Effector memory CD4-positive, alpha-beta T cell (primary cell): ENCODE results near the gene GRID1.

Source experiments
- DNase-seq, 3 donors: peaks; one replicate each; pipeline ENCODE4 v3.0.0-alpha.2; 2020
- H3K27ac ChIP-seq: 2 replicates; pipeline ENCODE4 v1.7.0; 2013; ENCODE audit warnings: mild to moderate bottlenecking, low read length, moderate library complexity; ENCODE audit not compliant: insufficient read depth, poor library complexity, severe bottlenecking
- H3K27me3 ChIP-seq: replicated peaks from 2 replicates; pipeline ENCODE4 v1.7.0; 2013; ENCODE audit warnings: mild to moderate bottlenecking, low read length; ENCODE audit not compliant: insufficient read depth, control insufficient read depth, poor library complexity, severe bottlenecking
- H3K36me3 ChIP-seq: 2 replicates; pipeline ENCODE4 v1.7.0; 2013; ENCODE audit warnings: mild to moderate bottlenecking, low read length, moderate library complexity; ENCODE audit not compliant: control insufficient read depth, insufficient read depth
- H3K4me1 ChIP-seq: 2 replicates; pipeline ENCODE4 v1.7.0; 2013; ENCODE audit warnings: low read length, mild to moderate bottlenecking; ENCODE audit not compliant: control insufficient read depth, insufficient read depth, poor library complexity, severe bottlenecking
- H3K4me3 ChIP-seq: 2 replicates; pipeline ENCODE4 v1.7.0; 2013; ENCODE audit warnings: low read length, low read depth, mild to moderate bottlenecking; ENCODE audit not compliant: insufficient read depth, poor library complexity, severe bottlenecking
- H3K9me3 ChIP-seq: 2 replicates; pipeline ENCODE4 v1.7.0; 2013; ENCODE audit warnings: mild to moderate bottlenecking, low read length, moderate library complexity; ENCODE audit not compliant: control insufficient read depth

GRID1 gene

GRCh38 chr10:85791818-85792532, 574.6 kb downstream of the GRID1 start:
- DNase-seq = no peak

GRCh38 chr10:85789982-85790789, 576.4 kb downstream of the GRID1 start:
- H3K4me1 ChIP-seq = no peaks in the 10 kb centered on the region
- no peaks in the 10 kb centered on the region for H3K9me3 ChIP-seq
- no peaks in the 10 kb centered on the region for H3K36me3 ChIP-seq
- H3K27me3 ChIP-seq = no peaks in the 10 kb centered on the region
- DNase-seq = no peak
- H3K4me3 ChIP-seq = no peak overlapping the region
- no peak overlapping the region for H3K27ac ChIP-seq

More at GRCh38 chr10:85791818-85792532, 574.6 kb downstream of the GRID1 start:
- Histone ChIP-seq H3K9me3 (no peaks in the 10 kb centered on the region), H3K27ac (no peak overlapping the region), H3K4me3 (no peak overlapping the region), H3K36me3 (no peaks in the 10 kb centered on the region), H3K4me1 (no peaks in the 10 kb centered on the region), H3K27me3 (no peaks in the 10 kb centered on the region)

- H3K27me3 ChIP-seq = no peaks in the 10 kb centered on the region
- H3K4me3 ChIP-seq = no peak overlapping the region
- no peaks in the 10 kb centered on the region for H3K4me1 ChIP-seq
- DNase-seq = no peak
- no peaks in the 10 kb centered on the region for H3K36me3 ChIP-seq
- no peaks in the 10 kb centered on the region for H3K9me3 ChIP-seq
- no peak overlapping the region for H3K27ac ChIP-seq
Measured at GRCh38 chr10:85789125-85789524, 577.5 kb downstream of the GRID1 start.

- H3K4me1 ChIP-seq = no peaks in the 10 kb centered on the region
- H3K27ac ChIP-seq = no peak overlapping the region
- no peak for DNase-seq
- H3K4me3 ChIP-seq = no peak overlapping the region
- H3K9me3 ChIP-seq = no peaks in the 10 kb centered on the region
- H3K36me3 ChIP-seq = no peaks in the 10 kb centered on the region
- H3K27me3 ChIP-seq = no peaks in the 10 kb centered on the region
Measured at GRCh38 chr10:85788570-85788969, 578.0 kb downstream of the GRID1 start.

GRCh38 chr10:85787881-85788280, 578.7 kb downstream of the GRID1 start:
- Histone ChIP-seq H3K36me3 (no peaks in the 10 kb centered on the region), H3K4me3 (no peak overlapping the region), H3K27ac (no peak overlapping the region), H3K9me3 (no peaks in the 10 kb centered on the region), H3K27me3 (no peaks in the 10 kb centered on the region), H3K4me1 (no peaks in the 10 kb centered on the region)
- no peak for DNase-seq

GRCh38 chr10:85787393-85787792, 579.2 kb downstream of the GRID1 start:
- DNase-seq = no peak
- no peak overlapping the region for H3K4me3 ChIP-seq

GRCh38 chr10:85786401-85786899, 580.1 kb downstream of the GRID1 start:
- Histone ChIP-seq H3K4me1 (no peaks in the 10 kb centered on the region), H3K27ac (no peak overlapping the region), H3K36me3 (no peaks in the 10 kb centered on the region), H3K9me3 (no peaks in the 10 kb centered on the region), H3K27me3 (no peaks in the 10 kb centered on the region), H3K4me3 (no peak overlapping the region)
- DNase-seq = no peak

More at GRCh38 chr10:85787393-85787792, 579.2 kb downstream of the GRID1 start:
- H3K36me3 ChIP-seq = no peaks in the 10 kb centered on the region
- H3K9me3 ChIP-seq = no peaks in the 10 kb centered on the region
- H3K27me3 ChIP-seq = no peaks in the 10 kb centered on the region
- H3K4me1 ChIP-seq = no peaks in the 10 kb centered on the region
- no peak overlapping the region for H3K27ac ChIP-seq

GRCh38 chr10:85784792-85785191, 581.8 kb downstream of the GRID1 start:
- Histone ChIP-seq H3K9me3 (no peaks in the 10 kb centered on the region), H3K4me1 (no peaks in the 10 kb centered on the region), H3K27ac (no peak overlapping the region), H3K27me3 (no peaks in the 10 kb centered on the region), H3K36me3 (no peaks in the 10 kb centered on the region), H3K4me3 (no peak overlapping the region)
- no peak for DNase-seq

- H3K9me3 ChIP-seq = no peaks in the 10 kb centered on the region
Measured at GRCh38 chr10:85781404-85781803, 585.2 kb downstream of the GRID1 start.

GRCh38 chr10:85778074-85778473, 588.5 kb downstream of the GRID1 start:
- Histone ChIP-seq H3K27me3 (no peaks in the 10 kb centered on the region), H3K27ac (no peak overlapping the region), H3K4me1 (no peaks in the 10 kb centered on the region), H3K4me3 (no peak overlapping the region), H3K36me3 (no peaks in the 10 kb centered on the region), H3K9me3 (no peaks in the 10 kb centered on the region)
- no peak for DNase-seq

More at GRCh38 chr10:85781404-85781803, 585.2 kb downstream of the GRID1 start:
- Histone ChIP-seq H3K36me3 (no peaks in the 10 kb centered on the region), H3K27me3 (no peaks in the 10 kb centered on the region), H3K4me3 (no peak overlapping the region), H3K27ac (no peak overlapping the region), H3K4me1 (no peaks in the 10 kb centered on the region)
- no peak for DNase-seq
